SK-N-SH (cell line): ENCODE data around the gene WDR74. TPM values are rescaled to one million over a fixed set of nuclear protein-coding genes. Genes with fewer than 3 reads are reported as not detected.
"Not testable (repeated sequence)": the region's sequence is repeated elsewhere in the genome, so short reads cannot be mapped to it uniquely, and the experiment has no call there.

ENCODE experiments used
- CTCF ChIA-PET: fragments of 300-600, 350-600 bp; formaldehyde crosslinking; extraction: SDS; loops from one replicate; lab custom pipeline; 2021; lab: Yijun Ruan, JAX
- POLR2A ChIA-PET: fragments of 350-600 bp; sonication (Branson Sonifier 250); formaldehyde crosslinking; extraction: SDS; loops from one replicate; lab custom pipeline; 2020; ENCODE audit warnings: antibody characterized with exemption, inconsistent platforms; lab: Yijun Ruan, JAX
- DNase-seq: peaks from one replicate; pipeline ENCODE4 v3.0.0; 2012
- H2AFZ ChIP-seq: fragments of 200-600 bp; sonication (generic); 2 replicates; pipeline ENCODE4 v1.8.1; 2016; ENCODE audit warnings: antibody characterized with exemption, mild to moderate bottlenecking, low read depth
- H3F3A ChIP-seq: fragments of 200-600 bp; sonication (generic); replicated peaks from 2 replicates; pipeline ENCODE3; 2016; ENCODE audit warnings: antibody characterized with exemption, mild to moderate bottlenecking; ENCODE audit not compliant: insufficient read depth
- H3K27ac ChIP-seq, 2 experiments: fragments of 200-500 bp in 1 of 2; fragments of 200-600 bp in 1 of 2; sonication (Bioruptor generic) in 1 of 2; sonication (generic), shearing (Covaris generic) in 1 of 2; 2 replicates each; pipeline versions ENCODE4 v1.5.1 to v1.6.1; 2014 to 2016; ENCODE audit warnings: low read depth in 2 of 2, inconsistent platforms in 1 of 2, low read length in 1 of 2, mild to moderate bottlenecking in 1 of 2, mixed read lengths in 1 of 2
- H3K27me3 ChIP-seq: fragments of 200-600 bp; sonication (generic), shearing (Covaris generic); 2 replicates; pipeline ENCODE4 v1.6.1; 2016; ENCODE audit warnings: mixed run types; ENCODE audit not compliant: insufficient read depth
- H3K36me3 ChIP-seq, 2 experiments: fragments of 200-500 bp in 1 of 2; fragments of 200-600 bp in 1 of 2; sonication (Bioruptor generic) in 1 of 2; sonication (generic) in 1 of 2; replicated peaks in 1 of 2; 2 replicates each; pipeline versions ENCODE3 to v1.5.1; 2014 to 2016; ENCODE audit warnings: low read length in 1 of 2, mild to moderate bottlenecking in 1 of 2; ENCODE audit not compliant: insufficient read depth in 2 of 2, control insufficient read depth in 1 of 2
- H3K4me1 ChIP-seq, 2 experiments: fragments of 200-500 bp in 1 of 2; fragments of 200-600 bp in 1 of 2; sonication (Bioruptor generic) in 1 of 2; sonication (generic), shearing (Covaris generic) in 1 of 2; 2 replicates each; pipeline versions ENCODE4 v1.5.1 to v1.6.1; 2014 to 2016; ENCODE audit warnings: low read depth in 1 of 2, low read length in 1 of 2, mixed run types in 1 of 2; ENCODE audit not compliant: insufficient read depth in 2 of 2, control insufficient read depth in 1 of 2
- H3K4me2 ChIP-seq: fragments of 200-600 bp; sonication (generic), shearing (Covaris generic); 2 replicates; pipeline ENCODE4 v1.6.1; 2017; ENCODE audit warnings: mixed run types
- H3K4me3 ChIP-seq, 2 experiments: fragments of 200-500 bp in 1 of 2; fragments of 200-600 bp in 1 of 2; sonication (Bioruptor generic) in 1 of 2; sonication (generic), shearing (Covaris generic) in 1 of 2; 2 replicates each; pipeline versions ENCODE4 v1.5.1 to v1.8.1; 2014 to 2016; ENCODE audit warnings: low read depth in 2 of 2, inconsistent platforms in 1 of 2, low read length in 1 of 2, mild to moderate bottlenecking in 1 of 2, mixed read lengths in 1 of 2, moderate library complexity in 1 of 2
- H3K79me2 ChIP-seq: fragments of 200-600 bp; sonication (generic); 2 replicates; pipeline ENCODE4 v1.8.1; 2017; ENCODE audit warnings: mild to moderate bottlenecking; ENCODE audit not compliant: insufficient read depth
- H3K9ac ChIP-seq: fragments of 200-600 bp; sonication (generic); 2 replicates; pipeline ENCODE4 v1.6.1; 2017; ENCODE audit warnings: mixed run types
- H3K9me2 ChIP-seq: fragments of 200-600 bp; sonication (generic); 2 replicates; pipeline ENCODE4 v1.6.1; 2017; ENCODE audit warnings: mixed run types
- H3K9me3 ChIP-seq: fragments of 200-600 bp; sonication (generic); 2 replicates; pipeline ENCODE4 v1.6.1; 2017; ENCODE audit warnings: mixed run types, mild to moderate bottlenecking, moderate library complexity
- H4K20me1 ChIP-seq: fragments of 200-600 bp; sonication (generic); 2 replicates; pipeline ENCODE4 v1.6.1; 2017; ENCODE audit warnings: mild to moderate bottlenecking, mixed run types; ENCODE audit not compliant: insufficient read depth
- EZH2phosphoT487 ChIP-seq: fragments of 200-600 bp; sonication (generic); IDR thresholded peaks from 2 replicates; pipeline ENCODE4 v1.6.1; 2017; ENCODE audit warnings: low read depth, mixed run types, mild to moderate bottlenecking, antibody characterized with exemption, moderate library complexity, borderline replicate concordance
- JUND ChIP-seq: IDR thresholded peaks from 2 replicates; pipeline ENCODE4 v1.4.0; 2012
- MXI1 ChIP-seq: IDR thresholded peaks from 2 replicates; pipeline ENCODE4 v1.6.1; 2012; ENCODE audit warnings: mild to moderate bottlenecking, low read depth, low read length, improper control_type of control experiment
- NRF1 ChIP-seq: IDR thresholded peaks from 2 replicates; pipeline ENCODE4 v1.6.1; 2012; ENCODE audit warnings: low read depth, mild to moderate bottlenecking, low read length
- RAD21 ChIP-seq: IDR thresholded peaks from 2 replicates; pipeline ENCODE4 v1.6.1; 2012; ENCODE audit warnings: mild to moderate bottlenecking, low read length
- RCOR1 ChIP-seq: fragments of 150-350 bp; IDR thresholded peaks from 2 replicates; pipeline ENCODE4 v1.6.1; 2017; ENCODE audit warnings: antibody characterized with exemption, low read length
- RFX5 ChIP-seq: IDR thresholded peaks from 2 replicates; pipeline ENCODE4 v1.6.1; 2012; ENCODE audit warnings: mild to moderate bottlenecking, improper control_type of control experiment, low read length
- SIN3A ChIP-seq: IDR thresholded peaks from 2 replicates; pipeline ENCODE4 v1.6.1; 2012; ENCODE audit warnings: low read depth, mild to moderate bottlenecking, low read length, moderate library complexity, borderline replicate concordance
- WGBS: methylation state at CpG from one replicate; pipeline ENCODE4 v1.1.6; 2017; ENCODE audit warnings: low lambda C conversion rate; 5-methylcytosine and 5-hydroxymethylcytosine counted together
- polyA plus RNA-seq, 3 experiments: library from polyadenylated mRNA; depleted of rRNA; stranded (reverse); fragments of >200 nt; gene quantifications; 2 replicates each; pipeline ENCODE4 v1.2.3, GENCODE V29; 2012
- TF ChIP-seq, protein P1 (sequence below): IDR thresholded peaks from 2 replicates; pipeline ENCODE4; 2012
- TF ChIP-seq, protein P2 (sequence below): IDR thresholded peaks from 2 replicates; pipeline ENCODE4 v1.4.0; 2012; ENCODE audit warnings: low read depth, borderline replicate concordance

The WDR74 gene
- polyA plus RNA-seq, 1 of the 3 experiments (the other 2 are of a cell fraction) = 132 TPM

DNA sequence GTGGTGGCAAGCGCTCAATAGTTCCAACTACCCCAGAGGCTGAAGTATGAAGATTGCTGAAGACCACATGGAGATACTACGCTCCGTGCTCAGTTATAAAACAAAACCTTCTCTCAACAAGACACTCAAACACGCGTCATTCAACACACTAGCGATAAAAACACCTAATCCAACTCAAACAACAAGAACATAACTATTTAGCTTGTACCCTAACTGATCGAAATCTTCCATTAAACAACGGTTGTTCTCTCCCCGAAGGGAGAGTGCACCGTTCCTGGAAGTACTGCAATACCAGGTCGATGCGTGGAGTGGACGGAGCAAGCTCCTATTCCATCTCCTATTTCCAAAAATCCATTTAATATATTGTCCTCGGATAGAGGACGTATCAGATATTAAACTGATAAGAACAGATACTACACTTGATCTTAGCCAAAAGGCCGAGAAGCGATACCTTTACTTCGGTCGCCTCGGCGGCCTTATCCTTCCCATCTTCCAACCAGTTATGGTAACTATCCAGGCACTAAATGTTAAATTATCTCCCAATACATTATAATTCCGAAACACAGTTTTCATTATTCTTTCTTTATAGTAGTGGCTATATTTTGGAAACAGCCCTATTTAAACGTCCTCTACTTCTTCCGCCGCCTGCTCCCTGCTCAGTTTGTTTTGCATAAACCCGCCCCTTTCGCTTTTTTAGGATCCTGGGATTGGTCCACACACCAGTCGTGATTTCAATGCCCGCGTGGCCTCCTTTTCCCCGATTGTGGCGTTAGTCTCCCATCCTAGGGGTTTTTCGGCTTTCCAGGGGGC, 2.2 kb upstream of the WDR74 start (continued):
- TF ChIP-seq MXI1 = peak; percentile 95
- no peak for TF ChIP-seq EZH2phosphoT487
- no peak for TF ChIP-seq NRF1
- peak; percentile 41; the same call in 1 of the 2 replicates for TF ChIP-seq RFX5
- TF ChIP-seq RAD21 = no peak
- TF ChIP-seq, protein P1, sequence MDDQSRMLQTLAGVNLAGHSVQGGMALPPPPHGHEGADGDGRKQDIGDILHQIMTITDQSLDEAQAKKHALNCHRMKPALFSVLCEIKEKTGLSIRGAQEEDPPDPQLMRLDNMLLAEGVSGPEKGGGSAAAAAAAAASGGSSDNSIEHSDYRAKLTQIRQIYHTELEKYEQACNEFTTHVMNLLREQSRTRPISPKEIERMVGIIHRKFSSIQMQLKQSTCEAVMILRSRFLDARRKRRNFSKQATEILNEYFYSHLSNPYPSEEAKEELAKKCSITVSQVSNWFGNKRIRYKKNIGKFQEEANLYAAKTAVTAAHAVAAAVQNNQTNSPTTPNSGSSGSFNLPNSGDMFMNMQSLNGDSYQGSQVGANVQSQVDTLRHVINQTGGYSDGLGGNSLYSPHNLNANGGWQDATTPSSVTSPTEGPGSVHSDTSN = peak; percentile 79
- TF ChIP-seq, protein P2, sequence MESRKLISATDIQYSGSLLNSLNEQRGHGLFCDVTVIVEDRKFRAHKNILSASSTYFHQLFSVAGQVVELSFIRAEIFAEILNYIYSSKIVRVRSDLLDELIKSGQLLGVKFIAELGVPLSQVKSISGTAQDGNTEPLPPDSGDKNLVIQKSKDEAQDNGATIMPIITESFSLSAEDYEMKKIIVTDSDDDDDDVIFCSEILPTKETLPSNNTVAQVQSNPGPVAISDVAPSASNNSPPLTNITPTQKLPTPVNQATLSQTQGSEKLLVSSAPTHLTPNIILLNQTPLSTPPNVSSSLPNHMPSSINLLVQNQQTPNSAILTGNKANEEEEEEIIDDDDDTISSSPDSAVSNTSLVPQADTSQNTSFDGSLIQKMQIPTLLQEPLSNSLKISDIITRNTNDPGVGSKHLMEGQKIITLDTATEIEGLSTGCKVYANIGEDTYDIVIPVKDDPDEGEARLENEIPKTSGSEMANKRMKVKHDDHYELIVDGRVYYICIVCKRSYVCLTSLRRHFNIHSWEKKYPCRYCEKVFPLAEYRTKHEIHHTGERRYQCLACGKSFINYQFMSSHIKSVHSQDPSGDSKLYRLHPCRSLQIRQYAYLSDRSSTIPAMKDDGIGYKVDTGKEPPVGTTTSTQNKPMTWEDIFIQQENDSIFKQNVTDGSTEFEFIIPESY = peak; percentile 96
- TF ChIP-seq SIN3A = peak; percentile 100
- peak; percentile 77 for TF ChIP-seq RCOR1
- peak; percentile 86 for TF ChIP-seq JUND

DNA sequence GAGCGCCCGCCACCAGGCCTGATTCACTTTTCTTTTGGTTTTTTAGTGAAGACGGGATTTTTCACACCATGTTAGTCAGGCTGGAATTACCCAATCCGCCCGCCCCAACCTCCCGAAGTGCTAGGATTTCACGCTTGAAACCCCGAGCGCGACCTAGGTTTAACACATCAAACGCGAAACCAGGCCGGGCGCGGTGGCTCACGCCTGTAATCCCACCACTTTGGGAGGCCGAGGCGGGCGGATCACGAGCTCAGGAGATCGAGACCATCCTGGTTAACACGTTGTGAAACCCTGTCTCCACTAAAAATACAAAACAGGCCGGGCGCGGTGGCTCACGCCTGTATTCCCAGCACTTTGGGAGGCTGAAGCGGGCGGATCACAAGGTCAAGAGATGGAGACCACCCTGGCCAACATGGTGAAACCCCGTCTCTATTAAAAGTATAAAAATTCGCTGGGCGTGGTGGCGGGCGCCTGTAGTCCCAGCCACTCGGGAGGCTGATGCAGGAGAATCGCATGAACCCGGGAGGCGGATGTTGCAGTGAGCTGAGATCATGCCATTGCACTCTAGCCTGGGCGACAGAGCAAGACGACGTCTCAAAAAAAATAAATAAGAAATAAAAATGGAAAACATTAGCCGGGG, 1.5 kb upstream of the WDR74 start:
- H4K20me1 ChIP-seq, DNase-seq, H3K36me3 ChIP-seq, H3K9me2 ChIP-seq, H3K9me3 ChIP-seq, H3K27me3 ChIP-seq: not testable (repeated sequence)
- Histone ChIP-seq H3K4me2 (peak overlapping the region; percentile 84), H3K27ac (peak overlapping the region; percentile 93 to 94), H3K4me1 (peaks cover 13 to 15% of the 10 kb centered on the region in 2 experiments; a peak in 2 of 4 replicates), H3K9ac (peak overlapping the region; percentile 82), H3K79me2 (peaks cover 33% of the 10 kb centered on the region), H3K4me3 (peak overlapping the region; percentile 81 to 97), H2AFZ (peak overlapping the region; percentile 50), H3F3A (peaks cover 24% of the 10 kb centered on the region)
- POLR2A ChIA-PET = interaction anchor here (0.6 to 3.3 kb wide), 54 partner anchors 9 to 1077 kb away, joined by 3 to 146 read pairs (median 5); partner anchors contain the start of genes B3GAT3, BSCL2, C11orf98 and CSKMT
- 1% methylated on average over 29 of the region's 41 CpGs for WGBS
- CTCF ChIA-PET = interaction anchor here (0.9 to 3.0 kb wide), 7 partner anchors 10 to 79 kb away, joined by 3 to 18 read pairs (median 4); partner anchors contain the start of genes POLR2G, SLC3A2 and TMEM179B
